ENCODE data around the gene KCNIP4. TPM values are rescaled to one million over a fixed set of nuclear protein-coding genes. Genes with fewer than 3 reads are reported as not detected.

KCNIP4 gene
- total RNA-seq, 1 donor, result not detected

- DNase-seq (ENCODE audit: low read depth in 2 of 3, low spot score in 2 of 3), result no peak
Observed at GRCh38 chr4:21628116-21628670, 320.4 kb downstream of the KCNIP4 start.

- DNase-seq (ENCODE audit: low read depth in 2 of 3, low spot score in 2 of 3), result no peak
Observed at GRCh38 chr4:21625447-21625846, 323.1 kb downstream of the KCNIP4 start.

- DNase-seq (ENCODE audit: low read depth in 2 of 3, low spot score in 2 of 3), result no peak
Observed at GRCh38 chr4:21605006-21605405, 343.6 kb downstream of the KCNIP4 start.

GRCh38 chr4:21596521-21596920 lies 352.1 kb downstream of the KCNIP4 start:
- DNase-seq (ENCODE audit: low read depth in 2 of 3, low spot score in 2 of 3), result no peak

GRCh38 chr4:21593671-21594001 lies 354.9 kb downstream of the KCNIP4 start:
- no peak for DNase-seq (ENCODE audit: low read depth in 2 of 3, low spot score in 2 of 3)

- no peak for DNase-seq (ENCODE audit: low read depth in 2 of 3, low spot score in 2 of 3)
Observed at GRCh38 chr4:21592970-21593670, 355.5 kb downstream of the KCNIP4 start.

GRCh38 chr4:21577056-21577455 lies 371.5 kb downstream of the KCNIP4 start:
- no peak for DNase-seq (ENCODE audit: low read depth in 2 of 3, low spot score in 2 of 3)

- DNase-seq (ENCODE audit: low read depth in 2 of 3, low spot score in 2 of 3), result no peak
Observed at GRCh38 chr4:21571100-21571499, 377.5 kb downstream of the KCNIP4 start.

GRCh38 chr4:21569638-21570037 lies 378.9 kb downstream of the KCNIP4 start:
- DNase-seq (ENCODE audit: low read depth in 2 of 3, low spot score in 2 of 3), result no peak

- DNase-seq (ENCODE audit: low read depth in 2 of 3, low spot score in 2 of 3), result no peak
Observed at GRCh38 chr4:21555083-21555482, 393.5 kb downstream of the KCNIP4 start.

GRCh38 chr4:21554500-21554899 lies 394.1 kb downstream of the KCNIP4 start:
- peak in 1 of 3 donors; percentile 11 for DNase-seq (ENCODE audit: low read depth in 2 of 3, low spot score in 2 of 3)

GRCh38 chr4:21554066-21554465 lies 394.5 kb downstream of the KCNIP4 start:
- no peak for DNase-seq (ENCODE audit: low read depth in 2 of 3, low spot score in 2 of 3)

- DNase-seq (ENCODE audit: low read depth in 2 of 3, low spot score in 2 of 3), result no peak
Observed at GRCh38 chr4:21552455-21552854, 396.1 kb downstream of the KCNIP4 start.

- DNase-seq (ENCODE audit: low read depth in 2 of 3, low spot score in 2 of 3), result no peak
Observed at GRCh38 chr4:21544955-21545354, 403.6 kb downstream of the KCNIP4 start.

- no peak for DNase-seq (ENCODE audit: low read depth in 2 of 3, low spot score in 2 of 3)
Observed at GRCh38 chr4:21544415-21544814, 404.2 kb downstream of the KCNIP4 start.

GRCh38 chr4:21543514-21543913 lies 405.1 kb downstream of the KCNIP4 start:
- DNase-seq (ENCODE audit: low read depth in 2 of 3, low spot score in 2 of 3), result no peak

GRCh38 chr4:21535898-21536297 lies 412.7 kb downstream of the KCNIP4 start:
- no peak for DNase-seq (ENCODE audit: low read depth in 2 of 3, low spot score in 2 of 3)

GRCh38 chr4:21531048-21531447 lies 417.5 kb downstream of the KCNIP4 start:
- no peak for DNase-seq (ENCODE audit: low read depth in 2 of 3, low spot score in 2 of 3)

- DNase-seq (ENCODE audit: low read depth in 2 of 3, low spot score in 2 of 3), result no peak
Observed at GRCh38 chr4:21529214-21529613, 419.4 kb downstream of the KCNIP4 start.

GRCh38 chr4:21522296-21522695 lies 426.3 kb downstream of the KCNIP4 start:
- no peak for DNase-seq (ENCODE audit: low read depth in 2 of 3, low spot score in 2 of 3)

- DNase-seq (ENCODE audit: low read depth in 2 of 3, low spot score in 2 of 3), result no peak
Observed at GRCh38 chr4:21517126-21517859, 431.3 kb downstream of the KCNIP4 start.

GRCh38 chr4:21514022-21514694 lies 434.4 kb downstream of the KCNIP4 start:
- DNase-seq (ENCODE audit: low read depth in 2 of 3, low spot score in 2 of 3), result no peak
